ENCODE results near the gene ANKLE1.

DNA sequence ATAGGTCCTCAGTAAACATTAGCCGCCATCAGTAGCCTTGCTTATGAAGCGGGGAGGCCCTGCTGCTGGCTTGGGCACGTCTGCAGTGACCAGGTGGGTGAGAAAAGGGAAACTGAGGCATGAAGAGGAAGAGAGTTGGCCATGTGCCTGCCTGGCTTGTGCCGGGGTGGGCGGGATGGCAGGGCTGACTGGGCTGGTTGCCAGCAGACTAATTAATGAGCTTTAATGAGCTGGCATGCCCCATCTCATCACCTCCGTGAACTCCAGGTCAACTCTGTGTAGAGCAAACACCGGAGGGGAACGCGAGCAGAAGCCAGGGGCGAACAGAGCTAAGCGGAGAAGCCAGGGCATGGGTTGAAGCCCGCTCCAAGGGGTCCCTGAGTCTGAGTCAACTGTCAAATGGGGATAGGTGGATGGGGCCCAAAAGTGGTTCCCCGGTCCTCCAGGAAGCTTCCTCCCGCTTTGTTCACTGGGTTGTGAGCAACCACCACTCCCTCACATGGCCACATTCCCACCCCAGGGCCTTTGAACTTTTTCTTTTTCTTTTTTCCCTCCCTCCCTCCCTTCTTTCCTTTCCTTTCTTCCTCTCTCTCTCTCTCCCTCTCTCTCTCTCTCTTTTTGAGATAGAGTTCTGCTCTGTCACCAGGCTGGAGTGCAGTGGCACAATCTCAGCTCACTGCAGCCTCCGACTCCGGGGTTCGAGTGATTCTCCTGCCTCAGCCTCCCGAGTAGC is 44.7 kb upstream of the ANKLE1 start:
- TF ChIP-seq RFX5 (IDR thresholded peaks at IDR 0.05; ENCODE audit: low read length) (no peak), MEF2A (IDR thresholded peaks at IDR 0.05; ENCODE audit: borderline replicate concordance, low read depth) (no peak), SMC3 (IDR thresholded peaks at IDR 0.05; ENCODE audit: low read depth, low read length) (no peak)
- TF ChIP-seq, protein P1, sequence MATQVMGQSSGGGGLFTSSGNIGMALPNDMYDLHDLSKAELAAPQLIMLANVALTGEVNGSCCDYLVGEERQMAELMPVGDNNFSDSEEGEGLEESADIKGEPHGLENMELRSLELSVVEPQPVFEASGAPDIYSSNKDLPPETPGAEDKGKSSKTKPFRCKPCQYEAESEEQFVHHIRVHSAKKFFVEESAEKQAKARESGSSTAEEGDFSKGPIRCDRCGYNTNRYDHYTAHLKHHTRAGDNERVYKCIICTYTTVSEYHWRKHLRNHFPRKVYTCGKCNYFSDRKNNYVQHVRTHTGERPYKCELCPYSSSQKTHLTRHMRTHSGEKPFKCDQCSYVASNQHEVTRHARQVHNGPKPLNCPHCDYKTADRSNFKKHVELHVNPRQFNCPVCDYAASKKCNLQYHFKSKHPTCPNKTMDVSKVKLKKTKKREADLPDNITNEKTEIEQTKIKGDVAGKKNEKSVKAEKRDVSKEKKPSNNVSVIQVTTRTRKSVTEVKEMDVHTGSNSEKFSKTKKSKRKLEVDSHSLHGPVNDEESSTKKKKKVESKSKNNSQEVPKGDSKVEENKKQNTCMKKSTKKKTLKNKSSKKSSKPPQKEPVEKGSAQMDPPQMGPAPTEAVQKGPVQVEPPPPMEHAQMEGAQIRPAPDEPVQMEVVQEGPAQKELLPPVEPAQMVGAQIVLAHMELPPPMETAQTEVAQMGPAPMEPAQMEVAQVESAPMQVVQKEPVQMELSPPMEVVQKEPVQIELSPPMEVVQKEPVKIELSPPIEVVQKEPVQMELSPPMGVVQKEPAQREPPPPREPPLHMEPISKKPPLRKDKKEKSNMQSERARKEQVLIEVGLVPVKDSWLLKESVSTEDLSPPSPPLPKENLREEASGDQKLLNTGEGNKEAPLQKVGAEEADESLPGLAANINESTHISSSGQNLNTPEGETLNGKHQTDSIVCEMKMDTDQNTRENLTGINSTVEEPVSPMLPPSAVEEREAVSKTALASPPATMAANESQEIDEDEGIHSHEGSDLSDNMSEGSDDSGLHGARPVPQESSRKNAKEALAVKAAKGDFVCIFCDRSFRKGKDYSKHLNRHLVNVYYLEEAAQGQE (IDR thresholded peaks at IDR 0.05; ENCODE audit: low read depth, low read length): no peak

Measured in SK-N-SH (cell line).